Limb (tissue), 2 donors: Measurements from ENCODE around the gene C19orf67.
A peak's percentile ranks its signal among the peaks of the same experiment; 100 is the strongest.

Experiments
- DNase-seq, 2 donors: peaks; one replicate each; pipeline ENCODE4 v3.0.0-alpha.2; 2016; ENCODE audit errors: extremely low spot score in 2 of 2

C19orf67 gene

GRCh38 chr19:14110650-14111049 is 25.1 kb upstream of the C19orf67 start:
- DNase-seq = no peak

DNA sequence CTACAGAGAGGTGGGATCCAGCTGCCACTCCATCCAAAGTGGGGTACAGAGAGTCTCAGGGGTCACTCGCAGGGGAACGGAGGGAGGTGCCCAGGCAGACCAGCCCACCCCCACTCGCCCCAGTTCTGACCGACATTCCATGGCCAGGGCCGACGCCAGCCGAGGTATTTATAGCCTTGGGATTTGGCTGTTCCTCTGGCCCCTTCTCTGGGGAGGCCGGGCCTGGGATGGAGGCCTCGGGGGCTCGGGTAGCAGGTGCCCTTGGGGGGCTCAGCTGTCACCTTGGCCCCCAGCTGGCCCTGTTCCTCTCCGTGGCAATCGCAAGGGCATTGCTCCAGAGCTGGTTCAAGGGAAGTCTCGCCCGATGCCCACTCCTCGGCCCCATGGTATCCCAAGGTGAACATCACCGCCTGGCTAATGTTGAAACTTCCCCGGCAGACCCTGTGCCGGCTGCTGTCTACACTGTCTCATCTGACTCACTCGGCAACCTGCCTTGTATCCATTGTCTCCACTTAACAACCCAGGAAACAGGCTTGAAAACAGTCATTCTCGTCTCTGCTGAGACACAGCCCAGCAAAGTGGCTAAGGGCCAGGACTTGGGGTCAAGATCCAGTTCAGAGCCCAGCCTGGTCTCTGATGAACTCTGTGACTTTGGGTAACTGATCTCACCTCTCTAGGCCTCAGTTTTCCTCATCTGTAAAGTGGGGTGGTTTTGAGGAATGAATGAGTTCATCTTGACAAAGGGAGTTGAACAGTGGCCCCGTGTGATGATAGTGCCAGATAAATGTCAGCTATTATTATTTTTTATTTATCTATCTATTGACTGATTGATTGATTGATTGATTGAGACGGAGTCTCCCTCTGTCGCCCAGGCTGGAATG is 22.2 kb upstream of the C19orf67 start:
- no peak for DNase-seq

- no peak for DNase-seq
These were observed 21.3 kb upstream of the C19orf67 start for GRCh38 chr19:14106840-14107239.

DNA sequence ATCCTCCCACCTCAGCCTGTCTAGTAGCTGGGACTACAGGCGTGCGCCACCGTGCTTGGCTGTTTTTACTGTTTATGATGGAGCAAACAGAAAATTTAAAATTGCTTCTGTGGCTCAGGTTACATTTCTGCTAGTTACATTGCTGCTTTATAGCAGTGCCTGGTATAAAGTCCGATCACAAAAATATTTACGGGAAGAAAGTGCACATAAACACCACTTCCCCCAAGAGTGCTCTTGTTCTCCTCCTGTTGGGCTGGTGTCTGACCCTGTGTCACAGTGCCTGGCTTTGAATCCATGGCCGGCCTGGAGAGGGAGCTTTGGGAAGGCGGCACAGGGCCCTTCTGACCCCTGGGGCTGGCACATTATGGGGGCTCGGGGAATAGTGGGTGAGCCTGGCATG is 20.1 kb upstream of the C19orf67 start:
- DNase-seq = no peak

GRCh38 chr19:14103310-14103709 is 17.7 kb upstream of the C19orf67 start:
- DNase-seq = no peak

DNA sequence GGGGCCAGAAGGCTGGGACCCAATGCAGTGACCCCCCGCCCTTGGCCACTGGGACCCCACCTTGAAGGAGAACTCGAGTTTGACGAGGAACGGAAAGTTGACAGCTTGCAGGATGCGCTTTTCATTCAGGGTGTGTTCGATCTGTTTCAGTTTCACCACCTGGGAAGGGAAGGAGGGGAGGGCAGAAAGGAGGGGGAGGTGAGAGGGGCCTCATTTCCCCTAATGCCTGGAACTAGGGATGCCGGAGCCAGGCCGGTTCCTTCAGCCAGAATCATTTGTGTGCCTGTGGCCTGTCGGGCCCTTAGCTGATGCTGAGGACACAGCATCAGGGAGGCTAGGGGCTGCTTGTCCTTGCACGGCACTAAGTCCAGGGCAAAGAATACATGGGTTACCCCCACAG is 17.2 kb upstream of the C19orf67 start:
- DNase-seq = no peak

DNA sequence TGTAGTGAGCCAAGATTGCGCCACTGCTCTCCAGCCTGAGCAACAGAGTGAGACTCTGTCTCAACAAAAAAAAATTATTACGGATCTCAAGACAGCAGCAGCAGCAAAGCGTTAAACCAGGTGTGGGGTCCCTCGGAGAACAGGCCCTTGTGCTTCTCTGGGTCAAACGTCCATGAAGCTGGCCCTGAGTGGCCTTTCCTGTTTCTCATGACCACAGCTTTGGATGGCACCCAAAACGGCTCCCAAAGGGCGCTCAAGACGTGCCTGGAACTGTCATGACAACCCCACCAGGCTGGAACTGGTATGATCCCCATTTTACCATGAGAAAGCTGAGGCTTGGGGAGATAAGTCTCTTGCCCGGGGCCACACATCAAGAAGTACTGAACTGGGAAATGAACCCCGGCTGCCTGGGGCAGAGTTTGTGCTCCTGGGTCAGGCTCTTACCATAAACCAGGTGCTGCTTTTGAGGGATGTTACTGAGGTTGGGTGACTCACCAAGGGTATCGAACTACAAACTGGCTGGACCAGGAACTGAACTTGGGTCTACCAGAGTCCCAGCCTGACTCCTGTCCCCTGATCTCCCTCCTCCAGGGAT is 16.6 kb upstream of the C19orf67 start:
- DNase-seq = no peak

- DNase-seq = no peak
These were observed 15.5 kb upstream of the C19orf67 start for GRCh38 chr19:14101003-14101545.

DNA sequence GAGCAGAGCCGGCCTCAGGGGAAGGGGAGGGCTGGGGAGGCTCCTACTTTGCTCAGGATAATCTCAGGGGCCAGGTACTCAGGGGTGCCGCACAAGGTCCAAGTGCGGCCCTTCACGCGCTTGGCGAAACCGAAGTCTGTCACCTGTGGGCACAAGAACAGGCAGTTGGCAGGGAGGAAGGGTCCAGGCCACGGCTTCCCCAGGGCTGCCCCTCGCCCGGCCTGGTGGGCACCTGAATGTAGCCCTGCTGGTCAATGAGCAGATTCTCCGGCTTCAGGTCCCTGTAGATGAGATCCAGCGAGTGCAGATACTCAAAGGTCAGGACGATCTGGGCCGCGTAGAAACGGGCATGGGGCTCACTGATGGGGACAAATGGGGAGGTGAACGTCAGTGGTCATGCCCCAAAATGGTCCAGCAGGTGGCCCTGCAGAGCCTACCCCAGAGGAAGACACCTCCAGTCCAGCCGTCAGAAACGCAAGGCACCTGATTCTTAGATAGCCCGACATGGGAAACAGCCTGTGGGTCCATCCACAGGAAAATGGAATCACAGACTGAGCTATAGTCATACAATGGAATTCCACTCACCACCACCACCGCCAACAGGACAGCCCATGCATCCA is 12.1 kb upstream of the C19orf67 start:
- DNase-seq = no peak

DNA sequence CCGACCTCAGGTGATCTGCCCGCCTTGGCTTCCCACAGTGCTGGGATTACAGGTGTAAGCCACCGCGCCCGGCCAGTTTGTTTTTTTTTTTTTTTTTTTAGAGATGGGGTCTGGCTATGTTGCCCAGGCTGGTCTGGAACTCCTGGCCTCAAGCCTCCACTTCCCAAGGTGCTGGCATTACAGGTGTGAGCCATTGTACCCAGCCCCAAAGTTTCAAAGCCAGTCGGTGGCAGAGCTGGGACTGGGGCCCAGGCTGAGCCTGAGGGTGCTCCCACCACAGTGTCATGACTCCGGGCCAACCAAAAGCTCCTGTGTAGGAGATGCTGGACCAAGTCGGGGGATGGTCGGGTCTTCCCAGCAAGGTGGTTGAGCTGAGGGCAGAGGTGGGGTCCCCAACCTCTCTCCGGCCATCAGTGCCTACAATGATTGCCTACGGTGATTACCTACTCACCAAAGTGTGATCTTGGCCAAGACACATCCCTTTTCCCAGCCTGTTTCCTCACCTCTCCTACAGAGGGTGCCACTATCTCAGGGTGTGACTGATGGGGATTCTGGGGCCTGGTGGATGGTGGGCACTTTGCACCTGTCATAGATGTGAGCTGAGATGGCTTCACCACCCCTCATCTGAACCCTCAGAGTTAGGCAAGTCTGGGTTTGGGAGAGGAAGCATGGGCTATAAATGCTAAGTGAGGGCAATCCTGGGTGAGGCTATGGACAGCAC is 10.8 kb upstream of the C19orf67 start:
- DNase-seq = no peak

DNA sequence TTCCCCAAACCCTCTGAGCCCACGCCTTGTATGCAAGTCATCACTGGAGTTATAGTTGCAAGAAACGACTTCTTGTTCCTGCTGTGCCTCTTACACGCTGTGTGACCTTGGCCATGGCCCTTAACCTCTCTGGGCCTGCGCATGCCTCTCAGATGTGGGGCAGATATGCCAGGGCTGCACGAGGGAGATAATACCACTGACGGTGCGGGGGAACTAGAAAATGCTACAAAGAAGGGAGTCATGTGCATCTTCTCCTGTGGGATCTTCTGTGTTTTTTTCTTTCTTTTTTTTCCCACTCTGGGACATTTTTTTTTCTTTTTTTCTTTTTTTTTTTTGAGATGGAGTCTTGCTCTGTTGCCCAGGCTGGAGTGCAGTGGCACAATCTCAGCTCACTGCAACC is 9.3 kb upstream of the C19orf67 start:
- DNase-seq = no peak

DNA sequence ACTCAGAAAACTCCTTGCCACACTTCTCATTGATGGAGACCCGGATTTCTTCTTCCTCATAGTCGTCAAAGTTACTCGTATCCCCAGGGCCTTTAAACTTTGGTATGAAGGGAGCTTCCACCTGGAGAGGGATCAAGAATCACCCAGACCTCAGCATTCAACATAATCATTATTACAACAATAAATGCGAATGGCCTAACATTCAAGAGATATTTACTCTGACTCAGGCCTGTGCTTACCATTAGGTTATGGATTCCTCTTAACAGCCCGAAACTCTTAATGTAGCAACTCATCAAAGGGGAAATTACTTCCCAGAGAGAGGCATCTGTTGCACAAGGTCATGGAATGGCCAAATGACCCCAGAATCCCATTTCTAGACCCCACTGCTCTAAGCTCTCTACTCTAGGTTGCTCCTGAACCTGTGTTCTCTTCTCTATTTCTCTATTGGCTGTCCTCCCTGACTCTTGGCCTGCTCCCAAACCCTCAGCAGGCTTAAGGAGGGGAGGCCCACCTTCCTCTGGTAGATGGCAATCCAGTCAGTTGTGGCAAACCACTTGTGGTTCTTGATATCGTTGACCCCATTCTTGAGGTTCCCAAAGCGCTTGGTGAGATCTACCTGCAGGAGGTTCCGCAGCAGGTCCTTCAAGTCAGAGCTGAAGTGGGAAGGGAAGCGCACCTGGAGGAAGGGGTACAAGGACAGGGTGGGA is 7.7 kb upstream of the C19orf67 start:
- no peak for DNase-seq

GRCh38 chr19:14091813-14092462 is 6.4 kb upstream of the C19orf67 start:
- DNase-seq = no peak

GRCh38 chr19:14091081-14091812 is 5.7 kb upstream of the C19orf67 start:
- peak; percentile 68 to 82 for DNase-seq

- DNase-seq = peak; percentile 90 to 94
These were observed 5.0 kb upstream of the C19orf67 start, which contains the start of gene SAMD1 for GRCh38 chr19:14090509-14091080. Gene SAMD1 (minus strand): TSS chr19:14090751.

- DNase-seq = peak in 1 of 2 donors; percentile 74
These were observed 4.3 kb upstream of the C19orf67 start for GRCh38 chr19:14089662-14090508.

GRCh38 chr19:14089412-14089661 is 3.8 kb upstream of the C19orf67 start:
- no peak for DNase-seq

GRCh38 chr19:14088634-14089411 is 3.2 kb upstream of the C19orf67 start:
- no peak for DNase-seq
